K562 (cell line): ENCODE data around the gene MRPS30. TPM values are rescaled to one million over a fixed set of nuclear protein-coding genes. Genes with fewer than 3 reads are reported as not detected.

Experiments used
- ATAC-seq: fragments of 200-7000 bp; cut with Tn5 transposase; 3 replicates; pipeline ENCODE4 v1.9.1; 2020; ENCODE audit warnings: moderate library complexity
- BruUV-seq: library from RNA; stranded (reverse); fragments of 400-500 nt; replicated peaks from 2 replicates; lab custom pipeline; 2021; lab: Mats Ljungman, UMichigan
- CTCF ChIA-PET: fragments of 300-600 bp; formaldehyde crosslinking; extraction: SDS; loops from one replicate; lab custom pipeline; 2021; ENCODE audit warnings: low intra/inter-chr PET ratio; lab: Yijun Ruan, JAX
- POLR2A ChIA-PET: fragments of 300-600, 350-650 bp; sonication (Branson Sonifier 250); formaldehyde crosslinking; extraction: SDS; loops from one replicate; lab custom pipeline; 2021; ENCODE audit warnings: antibody characterized with exemption, inconsistent platforms; lab: Yijun Ruan, JAX
- DNase-seq, 4 experiments: peaks; one replicate each; pipeline versions ENCODE4 v3.0.0 to v3.0.0-alpha.2; 2011 to 2018; ENCODE audit warnings: low spot score in 3 of 4, mixed read lengths in 3 of 4; ENCODE audit errors: extremely low read depth in 1 of 4
- FAIRE-seq: peaks from 2 replicates; lab custom pipeline; 2011; peaks lifted over from hg19 to GRCh38; lab: Jason Lieb, UNC
- H2AFZ ChIP-seq: 2 replicates; pipeline ENCODE4 v1.6.0; 2011; ENCODE audit warnings: low read depth, low read length, control low read depth, inconsistent platforms
- H3K27ac ChIP-seq: fragments of 200-600 bp; 3 replicates; pipeline ENCODE4 v1.8.0; 2011; ENCODE audit warnings: low read depth, mild to moderate bottlenecking, control low read depth, inconsistent platforms, low read length, moderate library complexity, mixed read lengths; ENCODE audit errors: extremely low read depth
- H3K27me3 ChIP-seq, 2 experiments: fragments of 300-600 bp in 1 of 2; 2 replicates in 1 of 2; 3 replicates in 1 of 2; pipeline versions ENCODE4 v1.6.0 to v1.8.0; 2011; ENCODE audit warnings: inconsistent platforms in 2 of 2, low read length in 2 of 2, mild to moderate bottlenecking in 1 of 2, mixed read lengths in 1 of 2, moderate library complexity in 1 of 2; ENCODE audit not compliant: control insufficient read depth in 2 of 2, insufficient read depth in 2 of 2
- H3K36me3 ChIP-seq: fragments of 300-600 bp; 3 replicates; pipeline ENCODE4 v1.8.0; 2011; ENCODE audit warnings: mild to moderate bottlenecking, low read length, inconsistent platforms; ENCODE audit not compliant: control insufficient read depth, insufficient read depth
- H3K4me1 ChIP-seq, 2 experiments: fragments of 200-600 bp in 1 of 2; replicated peaks in 1 of 2; 2 replicates in 1 of 2; 3 replicates in 1 of 2; pipeline versions ENCODE4 v1.5.1 to v1.8.0; 2011; ENCODE audit warnings: inconsistent platforms in 2 of 2, low read length in 2 of 2, mild to moderate bottlenecking in 1 of 2, mixed read lengths in 1 of 2, moderate library complexity in 1 of 2; ENCODE audit not compliant: control insufficient read depth in 2 of 2, insufficient read depth in 2 of 2
- H3K4me2 ChIP-seq: 2 replicates; pipeline ENCODE4 v1.6.1; 2011; ENCODE audit warnings: low read length, control low read depth, inconsistent platforms, mixed read lengths; ENCODE audit not compliant: insufficient read depth
- H3K4me3 ChIP-seq: fragments of 200-600 bp; sonication (generic), shearing (Covaris generic); 2 replicates; pipeline ENCODE4 v1.5.1; 2016; ENCODE audit warnings: control low read depth, inconsistent platforms
- H3K79me2 ChIP-seq: fragments of 200-600 bp; 3 replicates; pipeline ENCODE4 v1.8.0; 2011; ENCODE audit warnings: low read length, inconsistent platforms; ENCODE audit not compliant: control insufficient read depth, insufficient read depth
- H3K9ac ChIP-seq, 2 experiments: 2 replicates each; pipeline versions ENCODE4 v1.6.0 to v1.6.1; 2011; ENCODE audit warnings: low read depth in 2 of 2, low read length in 2 of 2, control low read depth in 1 of 2, inconsistent platforms in 1 of 2, mild to moderate bottlenecking in 1 of 2, mixed read lengths in 1 of 2; ENCODE audit not compliant: insufficient read depth in 1 of 2
- H3K9me1 ChIP-seq: one replicate; pipeline ENCODE4 v1.6.0; 2011; ENCODE audit warnings: inconsistent platforms, mild to moderate bottlenecking, low read length, moderate library complexity; ENCODE audit not compliant: control insufficient read depth, insufficient read depth
- H3K9me3 ChIP-seq: replicated peaks from 2 replicates; pipeline ENCODE4 v1.5.1; 2011; ENCODE audit warnings: low read depth, low read length, inconsistent platforms; ENCODE audit not compliant: control insufficient read depth, insufficient read depth
- H4K20me1 ChIP-seq: replicated peaks from 2 replicates; pipeline ENCODE4 v1.6.1; 2011; ENCODE audit warnings: low read length, inconsistent platforms, mixed read lengths; ENCODE audit not compliant: control insufficient read depth, insufficient read depth
- CHCHD3 ChIP-seq: fragments of 250-450 bp; sonication (Bioruptor Pico); IDR thresholded peaks from 2 replicates; pipeline ENCODE4 v2.1.2; 2022; ENCODE audit warnings: mild to moderate bottlenecking
- GTF2A2 ChIP-seq: IDR thresholded peaks from 2 replicates; pipeline ENCODE4 v1.6.1; 2016; ENCODE audit warnings: mild to moderate bottlenecking, missing genetic modification characterization, missing compliant biosample characterization
- RBBP5 ChIP-seq: fragments of 200-600 bp; sonication (generic); IDR thresholded peaks from 2 replicates; pipeline ENCODE4 v1.6.1; 2012; ENCODE audit warnings: borderline replicate concordance, mild to moderate bottlenecking, low read length, control low read depth, inconsistent platforms; ENCODE audit not compliant: insufficient read depth, poor library complexity, severe bottlenecking
- SMAD2 ChIP-seq: fragments of 150-350 bp; IDR thresholded peaks from 2 replicates; pipeline ENCODE4 v1.6.1; 2014; ENCODE audit warnings: low read depth, mild to moderate bottlenecking, low read length
- TCF7L2 ChIP-seq: fragments of 150-350 bp; IDR thresholded peaks from 2 replicates; pipeline ENCODE4 v1.6.1; 2016; ENCODE audit warnings: low read depth, mild to moderate bottlenecking, low read length, moderate library complexity
- U2AF2 ChIP-seq: fragments of 200-400 bp; formaldehyde crosslinking; optimal IDR thresholded peaks from 2 replicates; pipeline ENCODE3; 2017; ENCODE audit warnings: low read depth, mild to moderate bottlenecking, low read length
- ZEB2 ChIP-seq: fragments of 450-650 bp; IDR thresholded peaks from 2 replicates; pipeline ENCODE4 v1.6.1; 2016
- ZNF175 ChIP-seq: fragments of 200-800 bp; sonication (Bioruptor generic); IDR thresholded peaks from 2 replicates; pipeline ENCODE4 v1.6.1; 2016; ENCODE audit warnings: low read depth, mild to moderate bottlenecking, missing genetic modification characterization, missing compliant biosample characterization
- ZNF57 ChIP-seq: fragments of 450-650 bp; formaldehyde crosslinking; IDR thresholded peaks from 2 replicates; pipeline ENCODE4 v1.4.0; 2020; ENCODE audit warnings: mild to moderate bottlenecking, moderate library complexity
- WGBS: fragments of 100-300 bp; shearing (Covaris generic); methylation state at CpG from one replicate; pipeline ENCODE4 v1.1.6; 2016; ENCODE audit warnings: low coverage, mixed read lengths; ENCODE audit not compliant: insufficient coverage; ENCODE audit errors: missing lambda C conversion rate; 5-methylcytosine and 5-hydroxymethylcytosine counted together
- in situ Hi-C: fragments of 300-500 bp; cut with MboI; formaldehyde crosslinking; loops from 4 replicates; pipeline ENCODE4 v1.15.0; 2018; ENCODE audit warnings: inconsistent platforms, mixed read lengths
- intact Hi-C: fragments of 100-400 bp; cut with micrococcal nuclease; formaldehyde crosslinking; loops from 2 replicates; pipeline ENCODE4 v1.14.2; 2022
- polyA plus RNA-seq, 8 experiments: library from polyadenylated mRNA; depleted of rRNA in 4 of 8; stranded (reverse) in 5 of 8; unstranded in 3 of 8; fragments of >200 nt; fragmentation: Nextera tagmentation in 2 of 8; fragmentation: Illumina TruSeq in 1 of 8; extraction: Ambion mirVana in 2 of 8; extraction: Trizol in 1 of 8; gene quantifications; 2 replicates each; pipeline versions ENCODE4 v1.2.1 to v1.2.3, GENCODE V29; 2011 to 2014; ENCODE audit warnings: inconsistent platforms in 1 of 8, missing spikeins in 1 of 8
- total RNA-seq, 7 experiments: library from RNA; depleted of rRNA in 6 of 7; stranded (reverse); fragments of >200 nt in 6 of 7; fragmentation: Illumina TruSeq in 2 of 7; extraction: Trizol in 2 of 7; gene quantifications; 2 replicates each; pipeline versions ENCODE4 v1.2.1 to v1.2.3, GENCODE V29; 2011 to 2021; ENCODE audit warnings: low replicate concordance in 1 of 7
- TF ChIP-seq, protein P1 (sequence below): sonication (generic); formaldehyde crosslinking; IDR thresholded peaks from 2 replicates; pipeline ENCODE4 v1.8.1; 2023; ENCODE audit warnings: mild to moderate bottlenecking, missing genetic modification reagents
- TF ChIP-seq, protein P2 (sequence below): fragments of 250-450 bp; sonication (Bioruptor Pico); IDR thresholded peaks from 2 replicates; pipeline ENCODE4 v1.8.0; 2021; ENCODE audit warnings: borderline replicate concordance, mild to moderate bottlenecking, moderate library complexity; ENCODE audit not compliant: poor library complexity, severe bottlenecking
- TF ChIP-seq, protein P3 (sequence below): fragments of 450-650 bp; IDR thresholded peaks from 2 replicates; pipeline ENCODE4 v1.7.1; 2018; ENCODE audit warnings: mild to moderate bottlenecking, low read depth; ENCODE audit not compliant: partially characterized antibody
- TF ChIP-seq, protein P4 (sequence below): fragments of 450-650 bp; formaldehyde crosslinking; IDR thresholded peaks from 2 replicates; pipeline ENCODE4 v1.4.0; 2020; ENCODE audit warnings: mild to moderate bottlenecking, moderate library complexity

Gene MRPS30
- total and polyA plus RNA-seq, 9 of the 15 experiments (the other 6 are each of a cell fraction or from before 2014, with no cell fraction given), result 24.3 to 145 (median 114) TPM

DNA sequence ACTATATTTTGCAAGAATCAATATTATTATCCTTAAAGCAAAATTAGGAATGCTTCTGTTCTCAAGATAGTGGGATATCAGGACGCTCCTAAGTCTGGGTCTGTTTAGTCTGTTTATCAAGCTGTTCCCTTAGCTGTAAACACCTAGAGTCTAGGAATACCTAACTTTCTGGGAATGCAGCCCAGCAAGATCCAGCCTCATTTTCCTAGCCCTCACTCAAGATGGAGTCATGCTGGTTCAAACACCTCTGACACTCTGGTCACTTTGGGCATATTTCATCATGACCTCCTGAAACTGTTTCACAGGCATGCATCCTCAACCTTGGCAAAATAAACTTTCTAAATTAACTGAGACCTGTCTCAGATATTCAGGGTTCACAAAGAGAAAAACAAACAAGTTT is 14.4 kb upstream of the MRPS30 start (continued):
- TF ChIP-seq ZEB2 (no peak), TCF7L2 (no peak), SMAD2 (no peak), ZNF57 (CRISPR knock-in tag) (no peak), CHCHD3 (CRISPR knock-in tag) (no peak)
- TF ChIP-seq, protein P1, sequence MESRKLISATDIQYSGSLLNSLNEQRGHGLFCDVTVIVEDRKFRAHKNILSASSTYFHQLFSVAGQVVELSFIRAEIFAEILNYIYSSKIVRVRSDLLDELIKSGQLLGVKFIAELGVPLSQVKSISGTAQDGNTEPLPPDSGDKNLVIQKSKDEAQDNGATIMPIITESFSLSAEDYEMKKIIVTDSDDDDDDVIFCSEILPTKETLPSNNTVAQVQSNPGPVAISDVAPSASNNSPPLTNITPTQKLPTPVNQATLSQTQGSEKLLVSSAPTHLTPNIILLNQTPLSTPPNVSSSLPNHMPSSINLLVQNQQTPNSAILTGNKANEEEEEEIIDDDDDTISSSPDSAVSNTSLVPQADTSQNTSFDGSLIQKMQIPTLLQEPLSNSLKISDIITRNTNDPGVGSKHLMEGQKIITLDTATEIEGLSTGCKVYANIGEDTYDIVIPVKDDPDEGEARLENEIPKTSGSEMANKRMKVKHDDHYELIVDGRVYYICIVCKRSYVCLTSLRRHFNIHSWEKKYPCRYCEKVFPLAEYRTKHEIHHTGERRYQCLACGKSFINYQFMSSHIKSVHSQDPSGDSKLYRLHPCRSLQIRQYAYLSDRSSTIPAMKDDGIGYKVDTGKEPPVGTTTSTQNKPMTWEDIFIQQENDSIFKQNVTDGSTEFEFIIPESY (CRISPR knock-in tag), result no peak
- TF ChIP-seq, protein P2, sequence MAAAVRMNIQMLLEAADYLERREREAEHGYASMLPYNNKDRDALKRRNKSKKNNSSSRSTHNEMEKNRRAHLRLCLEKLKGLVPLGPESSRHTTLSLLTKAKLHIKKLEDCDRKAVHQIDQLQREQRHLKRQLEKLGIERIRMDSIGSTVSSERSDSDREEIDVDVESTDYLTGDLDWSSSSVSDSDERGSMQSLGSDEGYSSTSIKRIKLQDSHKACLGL (CRISPR knock-in tag), result no peak

DNA sequence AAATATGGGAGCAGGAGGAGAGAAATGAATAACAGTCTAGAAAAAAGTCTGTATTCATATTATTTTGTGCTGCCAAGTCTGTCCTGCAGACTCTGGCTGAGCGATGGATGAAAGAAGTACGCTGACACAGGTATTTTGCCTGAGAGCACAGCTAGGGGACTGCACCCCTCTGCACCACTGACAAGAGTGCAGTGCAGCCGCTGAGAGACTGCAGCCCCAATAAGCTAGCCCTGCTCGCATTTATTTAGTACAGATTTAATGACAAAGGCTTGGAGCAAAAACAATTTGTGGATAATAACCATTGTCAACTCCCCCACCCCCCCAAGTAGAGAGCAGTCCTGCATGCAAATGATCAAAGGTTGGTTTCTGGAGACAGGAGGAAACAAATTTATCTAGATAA is 13.3 kb upstream of the MRPS30 start:
- FAIRE-seq (no peak), ATAC-seq (no peak), DNase-seq (no peak)
- no peaks in the 10 kb centered on the region for H3K36me3 ChIP-seq
- H3K9me1 ChIP-seq, result no peaks in the 10 kb centered on the region
- no peak overlapping the region for H3K4me2 ChIP-seq
- WGBS, result 35% methylated on average over 4 of the region's 4 CpGs
- intact Hi-C loops (no loop called here), in situ Hi-C loops (no loop called here)
- H3K4me3 ChIP-seq, result no peak overlapping the region
- no peak overlapping the region for H3K9ac ChIP-seq
- H3K27ac ChIP-seq, result no peak overlapping the region
- no peaks in the 10 kb centered on the region for H3K79me2 ChIP-seq
- POLR2A ChIA-PET, result interaction anchor here (0.6 kb wide), 1 partner anchor 1240 kb away, joined by 3 read pairs; no protein-coding TSS in a partner anchor
- H3K27me3 ChIP-seq, result no peaks in the 10 kb centered on the region
- H2AFZ ChIP-seq, result no peak overlapping the region
- H3K4me1 ChIP-seq, result 0 out of 5 replicates have a peak, but pooled peaks cover 0 to 2% of the 10 kb centered on the region in 2 experiments
- no peaks in the 10 kb centered on the region; the same call in 1 of the 2 replicates for H3K9me3 ChIP-seq
- BruUV-seq, result no TSS peak
- CTCF ChIA-PET, result no interaction called here
- H4K20me1 ChIP-seq, result no peaks in the 10 kb centered on the region
- no peak for TF ChIP-seq ZNF175
- TF ChIP-seq, protein P3, sequence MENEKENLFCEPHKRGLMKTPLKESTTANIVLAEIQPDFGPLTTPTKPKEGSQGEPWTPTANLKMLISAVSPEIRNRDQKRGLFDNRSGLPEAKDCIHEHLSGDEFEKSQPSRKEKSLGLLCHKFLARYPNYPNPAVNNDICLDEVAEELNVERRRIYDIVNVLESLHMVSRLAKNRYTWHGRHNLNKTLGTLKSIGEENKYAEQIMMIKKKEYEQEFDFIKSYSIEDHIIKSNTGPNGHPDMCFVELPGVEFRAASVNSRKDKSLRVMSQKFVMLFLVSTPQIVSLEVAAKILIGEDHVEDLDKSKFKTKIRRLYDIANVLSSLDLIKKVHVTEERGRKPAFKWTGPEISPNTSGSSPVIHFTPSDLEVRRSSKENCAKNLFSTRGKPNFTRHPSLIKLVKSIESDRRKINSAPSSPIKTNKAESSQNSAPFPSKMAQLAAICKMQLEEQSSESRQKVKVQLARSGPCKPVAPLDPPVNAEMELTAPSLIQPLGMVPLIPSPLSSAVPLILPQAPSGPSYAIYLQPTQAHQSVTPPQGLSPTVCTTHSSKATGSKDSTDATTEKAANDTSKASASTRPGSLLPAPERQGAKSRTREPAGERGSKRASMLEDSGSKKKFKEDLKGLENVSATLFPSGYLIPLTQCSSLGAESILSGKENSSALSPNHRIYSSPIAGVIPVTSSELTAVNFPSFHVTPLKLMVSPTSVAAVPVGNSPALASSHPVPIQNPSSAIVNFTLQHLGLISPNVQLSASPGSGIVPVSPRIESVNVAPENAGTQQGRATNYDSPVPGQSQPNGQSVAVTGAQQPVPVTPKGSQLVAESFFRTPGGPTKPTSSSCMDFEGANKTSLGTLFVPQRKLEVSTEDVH, result no peak
- no peak for TF ChIP-seq RBBP5
- TF ChIP-seq U2AF2, result no peak
- no peak for TF ChIP-seq GTF2A2 (tag)
- TF ChIP-seq, protein P4, sequence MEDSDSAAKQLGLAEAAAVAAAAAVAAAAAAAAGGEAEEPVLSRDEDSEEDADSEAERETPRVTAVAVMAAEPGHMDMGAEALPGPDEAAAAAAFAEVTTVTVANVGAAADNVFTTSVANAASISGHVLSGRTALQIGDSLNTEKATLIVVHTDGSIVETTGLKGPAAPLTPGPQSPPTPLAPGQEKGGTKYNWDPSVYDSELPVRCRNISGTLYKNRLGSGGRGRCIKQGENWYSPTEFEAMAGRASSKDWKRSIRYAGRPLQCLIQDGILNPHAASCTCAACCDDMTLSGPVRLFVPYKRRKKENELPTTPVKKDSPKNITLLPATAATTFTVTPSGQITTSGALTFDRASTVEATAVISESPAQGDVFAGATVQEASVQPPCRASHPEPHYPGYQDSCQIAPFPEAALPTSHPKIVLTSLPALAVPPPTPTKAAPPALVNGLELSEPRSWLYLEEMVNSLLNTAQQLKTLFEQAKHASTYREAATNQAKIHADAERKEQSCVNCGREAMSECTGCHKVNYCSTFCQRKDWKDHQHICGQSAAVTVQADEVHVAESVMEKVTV (CRISPR knock-in tag), result no peak
